ENCODE measurements around the gene NFKBIZ. TPM values are rescaled to one million over a fixed set of nuclear protein-coding genes. Genes with fewer than 3 reads are reported as not detected.

NFKBIZ gene
- total RNA-seq, 1 experiment from 2014 or later, result 15.1 TPM

GRCh38 chr3:101828691-101829436 is 20.4 kb upstream of the NFKBIZ start:
- POLR2A ChIA-PET, result interaction anchor here (0.5 to 1.1 kb wide), 2 partner anchors 13 to 97 kb away, joined by 3 read pairs; no protein-coding TSS in a partner anchor
- Mint-ChIP-seq H3K36me3 (no peaks in the 10 kb centered on the region), H3K4me1 (peaks cover 23% of the 10 kb centered on the region), H3K27ac (peak overlapping the region; percentile 37; the same call in 1 of the 2 replicates), H3K9me3 (no peaks in the 10 kb centered on the region), H3K27me3 (ENCODE audit: low read depth) (no peaks in the 10 kb centered on the region), H3K4me3 (0 out of 2 replicates have a peak overlapping the region, but pooled peaks have one; percentile 30)
- DNase-seq (ENCODE audit: low spot score), result no peak
- CTCF ChIA-PET, result interaction anchor here (0.7 to 0.8 kb wide), 2 partner anchors 20 to 397 kb away, joined by 3 read pairs; no protein-coding TSS in a partner anchor
- TF ChIP-seq ERG (CRISPR knock-in tag; IDR thresholded peaks at IDR 0.05), result no peak
- TF ChIP-seq ZNF425 (CRISPR knock-in tag; conservative IDR thresholded peaks at IDR 0.05), result no peak
- no peak for TF ChIP-seq ATF6 (CRISPR knock-in tag; IDR thresholded peaks at IDR 0.05)
- TF ChIP-seq IRF2 (CRISPR knock-in tag; IDR thresholded peaks at IDR 0.05; ENCODE audit: borderline replicate concordance, low read depth), result no peak
- no peak for TF ChIP-seq MYBL2 (CRISPR knock-in tag; IDR thresholded peaks at IDR 0.05)
- no peak for TF ChIP-seq PRDM15 (CRISPR knock-in tag; IDR thresholded peaks at IDR 0.05)
- TF ChIP-seq CDX4 (CRISPR knock-in tag; IDR thresholded peaks at IDR 0.05; ENCODE audit: borderline replicate concordance), result no peak
- no peak; the same call in 1 of the 2 replicates for ATAC-seq

- POLR2A ChIA-PET, result interaction anchor here (0.5 to 1.1 kb wide), 2 partner anchors 13 to 97 kb away, joined by 3 read pairs; no protein-coding TSS in a partner anchor
- TF ChIP-seq IRF2 (CRISPR knock-in tag; IDR thresholded peaks at IDR 0.05; ENCODE audit: borderline replicate concordance, low read depth) (no peak), GABPB1 (CRISPR knock-in tag; IDR thresholded peaks at IDR 0.05) (no peak), RELA (CRISPR knock-in tag; IDR thresholded peaks at IDR 0.05; ENCODE audit: borderline replicate concordance) (no peak), E2F1 (CRISPR knock-in tag; IDR thresholded peaks at IDR 0.05) (no peak), HMGA2 (CRISPR knock-in tag; IDR thresholded peaks at IDR 0.05) (no peak), FOXP1 (CRISPR knock-in tag; IDR thresholded peaks at IDR 0.05; ENCODE audit: borderline replicate concordance) (no peak), GRHL2 (CRISPR knock-in tag; IDR thresholded peaks at IDR 0.05; ENCODE audit: insufficient replicate concordance, severe bottlenecking) (no peak), CREB1 (CRISPR knock-in tag; IDR thresholded peaks at IDR 0.05) (no peak), ZNF317 (CRISPR knock-in tag; IDR thresholded peaks at IDR 0.05; ENCODE audit: borderline replicate concordance, low read depth) (no peak), AFF4 (CRISPR knock-in tag; IDR thresholded peaks at IDR 0.05; ENCODE audit: borderline replicate concordance) (no peak), ZNF671 (CRISPR knock-in tag; IDR thresholded peaks at IDR 0.05) (no peak)
Observed at GRCh38 chr3:101829437-101829830, 19.9 kb upstream of the NFKBIZ start.

More at GRCh38 chr3:101829437-101829830, 19.9 kb upstream of the NFKBIZ start:
- H3K27ac Mint-ChIP-seq, result peak overlapping the region; percentile 37; the same call in 1 of the 2 replicates
- DNase-seq (ENCODE audit: low spot score) (no peak), ATAC-seq (no peak)
- CTCF ChIA-PET, result interaction anchor here (0.7 to 0.8 kb wide), 2 partner anchors 20 to 396 kb away, joined by 3 read pairs; no protein-coding TSS in a partner anchor
- no peaks in the 10 kb centered on the region for H3K27me3 Mint-ChIP-seq (ENCODE audit: low read depth)
- H3K4me3 Mint-ChIP-seq, result no peak overlapping the region
- H3K4me1 Mint-ChIP-seq, result peaks cover 23% of the 10 kb centered on the region
- H3K9me3 Mint-ChIP-seq, result no peaks in the 10 kb centered on the region
- no peaks in the 10 kb centered on the region for H3K36me3 Mint-ChIP-seq

Data from WTC11 (cell line).